MM.1S (cell line): ENCODE results near the gene PLA2G2F.

Source experiments
- EZH2 ChIP-seq: fragments of 300-600 bp; sonication (generic); optimal IDR thresholded peaks from 2 replicates; pipeline ENCODE3; 2017; ENCODE audit warnings: low read depth, mild to moderate bottlenecking, antibody characterized with exemption, low read length, mixed read lengths
- EZH2phosphoT487 ChIP-seq: fragments of 300-600 bp; sonication (generic); IDR thresholded peaks from 2 replicates; pipeline ENCODE4 v1.6.1; 2018; ENCODE audit warnings: antibody characterized with exemption, low read length
- TF ChIP-seq, protein P1 (sequence below): fragments of 300-600 bp; sonication (generic); IDR thresholded peaks from 2 replicates; pipeline ENCODE4 v1.5.1; 2016; ENCODE audit warnings: antibody characterized with exemption, low read length, mixed read lengths

DNA sequence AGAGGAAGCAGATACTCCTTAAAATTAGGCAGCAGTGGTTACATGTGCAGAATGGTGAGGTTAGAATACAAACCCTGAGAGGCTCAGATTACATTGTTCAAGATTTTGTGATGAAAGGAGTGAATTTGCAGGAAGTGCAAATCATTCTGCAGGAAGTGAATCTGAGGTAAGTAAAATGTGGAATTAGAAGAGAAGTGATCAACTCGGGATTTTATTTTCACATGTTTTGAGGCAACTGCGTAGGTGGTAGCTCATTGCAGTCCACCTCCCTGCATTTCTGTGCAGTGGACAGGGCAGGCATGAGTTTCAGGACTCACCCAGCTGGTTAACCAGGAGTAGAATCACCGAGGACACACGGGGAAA, 49.3 kb downstream of the PLA2G2F start:
- TF ChIP-seq, protein P1, sequence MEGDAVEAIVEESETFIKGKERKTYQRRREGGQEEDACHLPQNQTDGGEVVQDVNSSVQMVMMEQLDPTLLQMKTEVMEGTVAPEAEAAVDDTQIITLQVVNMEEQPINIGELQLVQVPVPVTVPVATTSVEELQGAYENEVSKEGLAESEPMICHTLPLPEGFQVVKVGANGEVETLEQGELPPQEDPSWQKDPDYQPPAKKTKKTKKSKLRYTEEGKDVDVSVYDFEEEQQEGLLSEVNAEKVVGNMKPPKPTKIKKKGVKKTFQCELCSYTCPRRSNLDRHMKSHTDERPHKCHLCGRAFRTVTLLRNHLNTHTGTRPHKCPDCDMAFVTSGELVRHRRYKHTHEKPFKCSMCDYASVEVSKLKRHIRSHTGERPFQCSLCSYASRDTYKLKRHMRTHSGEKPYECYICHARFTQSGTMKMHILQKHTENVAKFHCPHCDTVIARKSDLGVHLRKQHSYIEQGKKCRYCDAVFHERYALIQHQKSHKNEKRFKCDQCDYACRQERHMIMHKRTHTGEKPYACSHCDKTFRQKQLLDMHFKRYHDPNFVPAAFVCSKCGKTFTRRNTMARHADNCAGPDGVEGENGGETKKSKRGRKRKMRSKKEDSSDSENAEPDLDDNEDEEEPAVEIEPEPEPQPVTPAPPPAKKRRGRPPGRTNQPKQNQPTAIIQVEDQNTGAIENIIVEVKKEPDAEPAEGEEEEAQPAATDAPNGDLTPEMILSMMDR: no peak
- TF ChIP-seq EZH2 (no peak), EZH2phosphoT487 (no peak)
